ENCODE data around the gene RNLS.
A peak's percentile ranks its signal among the peaks of the same experiment; 100 is the strongest.
"Not testable (repeated sequence)": the region's sequence is repeated elsewhere in the genome, so short reads cannot be mapped to it uniquely, and the experiment has no call there.

RNLS gene

DNA sequence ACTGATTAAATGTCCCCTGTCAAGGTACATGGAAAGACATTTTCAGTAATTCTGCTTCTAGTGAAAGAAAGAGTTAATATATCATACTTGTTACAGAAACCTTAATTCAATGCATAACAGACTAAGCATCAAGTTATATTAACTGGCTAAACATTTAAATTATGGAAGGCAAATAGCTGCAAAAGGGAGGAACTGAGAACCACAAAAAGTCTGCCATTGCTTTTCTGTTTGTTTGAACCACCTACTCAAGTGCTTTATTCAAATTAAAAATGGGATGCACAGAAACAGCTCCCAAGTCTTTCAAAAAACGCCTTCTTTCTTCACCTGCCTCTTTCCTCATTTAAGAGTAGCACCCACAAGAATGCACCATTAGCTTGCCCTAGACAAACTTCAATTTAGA is 271.9 kb downstream of the RNLS start:
- Histone ChIP-seq H3K27ac (ENCODE audit: low read depth, low read length) (no peak overlapping the region), H4K20me1 (ENCODE audit: low read depth, low read length) (no peaks in the 10 kb centered on the region), H3F3A (ENCODE audit: insufficient read depth) (no peaks in the 10 kb centered on the region), H3K9me3 (ENCODE audit: insufficient read depth, low read length) (no peaks in the 10 kb centered on the region), H3K79me2 (ENCODE audit: insufficient read depth, low read length) (no peaks in the 10 kb centered on the region), H3K36me3 (ENCODE audit: low read length) (no peaks in the 10 kb centered on the region), H3K9me2 (replicated peaks; ENCODE audit: insufficient read depth, low read length) (no peaks in the 10 kb centered on the region), H3K9ac (ENCODE audit: low read length) (no peak overlapping the region), H2AFZ (ENCODE audit: low read depth, low read length, severe bottlenecking) (no peak overlapping the region), H3K27me3 (ENCODE audit: low read length) (no peaks in the 10 kb centered on the region), H3K4me2 (ENCODE audit: low read depth, low read length, poor library complexity, severe bottlenecking) (no peak overlapping the region), H3K4me3 (ENCODE audit: insufficient read depth, low read length, poor library complexity, severe bottlenecking) (no peak overlapping the region)
- TF ChIP-seq CTCF (IDR thresholded peaks at IDR 0.05; ENCODE audit: insufficient read depth, low read length, poor library complexity, severe bottlenecking) (no peak), EZH2phosphoT487 (conservative IDR thresholded peaks at IDR 0.05; ENCODE audit: low read length) (no peak)

DNA sequence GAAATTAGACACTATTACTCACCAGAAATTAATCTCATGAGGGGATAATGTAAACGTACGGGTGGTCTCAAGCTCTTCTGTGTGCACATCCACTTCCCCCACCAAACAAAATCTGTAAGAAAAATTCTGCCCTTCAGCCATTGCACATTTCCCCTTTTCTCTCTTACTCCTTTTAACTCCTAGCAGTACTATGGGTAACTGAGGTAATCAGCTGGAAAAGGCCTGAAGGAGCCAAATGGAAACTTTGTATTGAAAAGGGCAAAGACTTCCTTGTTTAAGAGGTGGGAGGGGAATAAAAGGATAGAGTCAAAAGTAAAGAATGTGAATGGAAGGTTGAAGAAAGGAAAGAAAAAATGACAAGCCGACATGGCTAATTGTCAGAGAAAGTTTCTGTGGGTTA is 273.8 kb downstream of the RNLS start:
- Histone ChIP-seq H2AFZ (ENCODE audit: low read depth, low read length, severe bottlenecking) (no peak overlapping the region), H3K4me2 (ENCODE audit: low read depth, low read length, poor library complexity, severe bottlenecking) (no peak overlapping the region), H4K20me1 (ENCODE audit: low read depth, low read length) (no peaks in the 10 kb centered on the region), H3K27ac (ENCODE audit: low read depth, low read length) (no peak overlapping the region), H3K79me2 (ENCODE audit: insufficient read depth, low read length) (no peaks in the 10 kb centered on the region), H3K27me3 (ENCODE audit: low read length) (no peaks in the 10 kb centered on the region), H3K9me3 (ENCODE audit: insufficient read depth, low read length) (no peaks in the 10 kb centered on the region), H3K36me3 (ENCODE audit: low read length) (no peaks in the 10 kb centered on the region), H3F3A (ENCODE audit: insufficient read depth) (no peaks in the 10 kb centered on the region), H3K9me2 (replicated peaks; ENCODE audit: insufficient read depth, low read length) (no peaks in the 10 kb centered on the region), H3K4me3 (ENCODE audit: insufficient read depth, low read length, poor library complexity, severe bottlenecking) (no peak overlapping the region), H3K9ac (ENCODE audit: low read length) (no peak overlapping the region)
- TF ChIP-seq CTCF (IDR thresholded peaks at IDR 0.05; ENCODE audit: insufficient read depth, low read length, poor library complexity, severe bottlenecking) (no peak), EZH2phosphoT487 (conservative IDR thresholded peaks at IDR 0.05; ENCODE audit: low read length) (no peak)

DNA sequence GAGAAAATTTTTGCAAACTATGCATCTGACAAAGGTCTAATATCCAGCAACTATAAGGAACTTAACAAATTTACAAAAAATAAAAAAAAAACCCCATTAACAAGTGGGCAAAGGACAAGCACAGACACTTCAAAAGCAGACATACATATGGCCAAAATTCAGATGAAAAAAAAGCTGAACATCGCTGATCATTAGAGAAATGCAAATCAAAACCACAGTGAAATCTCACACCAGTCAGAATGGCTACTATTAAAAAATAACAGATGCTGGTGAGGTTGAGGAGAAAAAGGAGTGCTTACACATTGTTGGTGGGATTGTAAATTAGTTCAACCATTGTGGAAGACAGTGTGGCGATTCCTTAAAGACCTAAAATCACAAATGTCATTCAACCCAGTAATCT is 274.8 kb downstream of the RNLS start:
- not testable (repeated sequence) for H4K20me1 ChIP-seq (ENCODE audit: low read depth, low read length); H3K9ac ChIP-seq (ENCODE audit: low read length); H3F3A ChIP-seq (ENCODE audit: insufficient read depth); H3K9me3 ChIP-seq (ENCODE audit: insufficient read depth, low read length); H3K4me2 ChIP-seq (ENCODE audit: low read depth, low read length, poor library complexity, severe bottlenecking); H3K79me2 ChIP-seq (ENCODE audit: insufficient read depth, low read length); H3K27me3 ChIP-seq (ENCODE audit: low read length); H3K36me3 ChIP-seq (ENCODE audit: low read length); H3K9me2 ChIP-seq (replicated peaks; ENCODE audit: insufficient read depth, low read length); H3K27ac ChIP-seq (ENCODE audit: low read depth, low read length); H3K4me3 ChIP-seq (ENCODE audit: insufficient read depth, low read length, poor library complexity, severe bottlenecking); H2AFZ ChIP-seq (ENCODE audit: low read depth, low read length, severe bottlenecking)

DNA sequence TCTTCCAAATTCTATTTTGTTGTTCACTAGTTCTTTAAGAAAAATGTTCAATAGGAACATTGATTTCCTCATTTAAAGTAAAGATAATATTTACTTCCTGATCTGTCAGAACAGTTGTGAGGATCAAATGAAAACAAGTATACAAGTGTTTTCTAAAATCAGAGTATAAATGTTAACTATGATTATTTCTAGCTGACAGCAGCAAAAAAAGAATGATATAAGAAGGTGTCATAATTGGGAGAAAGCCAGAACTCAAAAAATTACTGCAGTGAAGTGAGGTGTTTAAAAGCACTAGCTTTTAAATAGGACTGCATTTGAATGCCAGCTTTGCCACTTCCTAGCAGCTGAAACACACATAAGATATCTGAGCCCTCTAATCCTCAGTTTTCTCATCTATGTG is 283.3 kb downstream of the RNLS start:
- H2AFZ ChIP-seq (ENCODE audit: low read depth, low read length, severe bottlenecking), result peak overlapping the region; percentile 14
- peak overlapping the region; percentile 11 for H3K4me2 ChIP-seq (ENCODE audit: low read depth, low read length, poor library complexity, severe bottlenecking)

More for the DNA sequence above, 283.3 kb downstream of the RNLS start:
- Histone ChIP-seq H3K4me3 (ENCODE audit: insufficient read depth, low read length, poor library complexity, severe bottlenecking) (no peak overlapping the region), H4K20me1 (ENCODE audit: low read depth, low read length) (no peaks in the 10 kb centered on the region), H3K9ac (ENCODE audit: low read length) (no peak overlapping the region), H3K27me3 (ENCODE audit: low read length) (no peaks in the 10 kb centered on the region), H3K9me2 (replicated peaks; ENCODE audit: insufficient read depth, low read length) (no peaks in the 10 kb centered on the region), H3K36me3 (ENCODE audit: low read length) (no peaks in the 10 kb centered on the region), H3K27ac (ENCODE audit: low read depth, low read length) (0 out of 2 replicates have a peak overlapping the region, but pooled peaks have one; percentile 9), H3K9me3 (ENCODE audit: insufficient read depth, low read length) (no peaks in the 10 kb centered on the region), H3K79me2 (ENCODE audit: insufficient read depth, low read length) (no peaks in the 10 kb centered on the region), H3F3A (ENCODE audit: insufficient read depth) (no peaks in the 10 kb centered on the region)
- TF ChIP-seq CTCF (IDR thresholded peaks at IDR 0.05; ENCODE audit: insufficient read depth, low read length, poor library complexity, severe bottlenecking) (no peak), EZH2phosphoT487 (conservative IDR thresholded peaks at IDR 0.05; ENCODE audit: low read length) (no peak)
